H1 (cell line): ENCODE data around the gene PIGBOS1. TPM values are rescaled to one million over a fixed set of nuclear protein-coding genes. Genes with fewer than 3 reads are reported as not detected.

Experiments
- CTCF ChIA-PET: fragments of 300-600 bp; sonication (Branson Sonifier 250); formaldehyde crosslinking; loops from one replicate; lab custom pipeline; 2021; ENCODE audit not compliant: partially characterized antibody; lab: Charles Lee
- POLR2A ChIA-PET: fragments of 300-600 bp; sonication (Branson Sonifier 250); formaldehyde crosslinking; loops from one replicate; lab custom pipeline; 2021; ENCODE audit warnings: inconsistent platforms; ENCODE audit not compliant: partially characterized antibody; lab: Charles Lee
- DNase-seq, 2 experiments: peaks; one replicate each; pipeline versions ENCODE4 v3.0.0 to v3.0.0-alpha.2; 2010 to 2022; ENCODE audit warnings: low spot score in 2 of 2, low read depth in 1 of 2, mixed read lengths in 1 of 2
- FAIRE-seq: peaks from 2 replicates; lab custom pipeline; 2011; peaks lifted over from hg19 to GRCh38; lab: Jason Lieb, UNC
- H2AFZ ChIP-seq: 2 replicates; pipeline ENCODE4 v1.8.1; 2012; ENCODE audit warnings: low read length, inconsistent platforms
- H2AK5ac ChIP-seq: 2 replicates; pipeline ENCODE4 v1.6.1; 2013; ENCODE audit warnings: low read depth, low read length
- H2BK120ac ChIP-seq: replicated peaks from 2 replicates; pipeline ENCODE3; 2013; ENCODE audit warnings: low read depth, low read length, inconsistent platforms
- H2BK12ac ChIP-seq: 2 replicates; pipeline ENCODE4 v1.6.1; 2013; ENCODE audit warnings: low read depth, low read length
- H2BK15ac ChIP-seq: 2 replicates; pipeline ENCODE4 v1.6.1; 2013; ENCODE audit warnings: low read length
- H2BK20ac ChIP-seq: 2 replicates; pipeline ENCODE4 v1.6.1; 2013; ENCODE audit warnings: low read length
- H2BK5ac ChIP-seq: 2 replicates; pipeline ENCODE4 v1.6.1; 2013; ENCODE audit warnings: low read depth, low read length
- H3K14ac ChIP-seq: 2 replicates; pipeline ENCODE4 v1.6.1; 2013; ENCODE audit warnings: inconsistent platforms; ENCODE audit not compliant: insufficient read length
- H3K18ac ChIP-seq: 2 replicates; pipeline ENCODE4 v1.6.1; 2013; ENCODE audit warnings: low read length; ENCODE audit errors: extremely low read depth
- H3K23ac ChIP-seq: 2 replicates; pipeline ENCODE4 v1.6.1; 2013; ENCODE audit warnings: inconsistent platforms; ENCODE audit not compliant: insufficient read length
- H3K23me2 ChIP-seq: 2 replicates; pipeline ENCODE4 v1.6.1; 2013; ENCODE audit warnings: low read depth, low read length
- H3K27ac ChIP-seq: 2 replicates; pipeline ENCODE4 v1.6.1; 2011; ENCODE audit warnings: low read depth, low read length, inconsistent platforms
- H3K27me3 ChIP-seq, 4 experiments: replicated peaks in 1 of 4; 1 replicate in 1 of 4; 2 replicates in 3 of 4; pipeline versions ENCODE4 v1.6.1 to v1.8.1; 2011 to 2013; ENCODE audit warnings: low read length in 3 of 4, mild to moderate bottlenecking in 3 of 4, inconsistent platforms in 2 of 4, mixed read lengths in 2 of 4, moderate library complexity in 1 of 4; ENCODE audit not compliant: control insufficient read depth in 3 of 4, insufficient read depth in 3 of 4; ENCODE audit errors: extremely low read depth in 1 of 4
- H3K36me3 ChIP-seq, 4 experiments: 2 replicates each; pipeline versions ENCODE4 v1.6.1 to v1.8.1; 2011 to 2013; ENCODE audit warnings: mild to moderate bottlenecking in 4 of 4, low read length in 3 of 4, moderate library complexity in 2 of 4, control low read depth in 1 of 4, inconsistent platforms in 1 of 4; ENCODE audit not compliant: insufficient read depth in 4 of 4, control insufficient read depth in 2 of 4
- H3K4ac ChIP-seq: replicated peaks from 2 replicates; pipeline ENCODE3; 2013; ENCODE audit warnings: low read length, low read depth, mixed read lengths, inconsistent platforms; ENCODE audit not compliant: insufficient read length
- H3K4me1 ChIP-seq, 4 experiments: replicated peaks in 1 of 4; 1 replicate in 1 of 4; 2 replicates in 3 of 4; pipeline versions ENCODE4 v1.6.1 to v1.8.1; 2011 to 2013; ENCODE audit warnings: low read length in 3 of 4, inconsistent platforms in 2 of 4, mixed read lengths in 1 of 4; ENCODE audit not compliant: insufficient read depth in 4 of 4, control insufficient read depth in 3 of 4
- H3K4me2 ChIP-seq, 2 experiments: 2 replicates each; pipeline versions ENCODE4 v1.6.1 to v1.8.1; 2011 to 2013; ENCODE audit warnings: low read depth in 2 of 2, low read length in 2 of 2, control low read depth in 1 of 2, inconsistent platforms in 1 of 2, mild to moderate bottlenecking in 1 of 2; ENCODE audit not compliant: insufficient read depth in 1 of 2
- H3K4me3 ChIP-seq, 4 experiments: fragments of 200-600, 300-600 bp in 1 of 4; sonication (generic), shearing (Covaris generic), sonication (Bioruptor Twin) in 1 of 4; 2 replicates each; pipeline versions ENCODE4 v1.5.1 to v1.8.1; 2011 to 2016; ENCODE audit warnings: low read length in 4 of 4, low read depth in 3 of 4, control low read depth in 2 of 4, inconsistent platforms in 2 of 4, mild to moderate bottlenecking in 2 of 4, mixed read lengths in 1 of 4, moderate library complexity in 1 of 4; ENCODE audit not compliant: insufficient read depth in 2 of 4; ENCODE audit errors: extremely low read depth in 1 of 4
- H3K56ac ChIP-seq: replicated peaks from 2 replicates; pipeline ENCODE3; 2013; ENCODE audit warnings: low read depth, mild to moderate bottlenecking, mixed read lengths, low read length, inconsistent platforms; ENCODE audit not compliant: insufficient read length
- H3K79me1 ChIP-seq: 2 replicates; pipeline ENCODE4 v1.6.1; 2013; ENCODE audit warnings: low read depth, low read length, control low read depth
- H3K79me2 ChIP-seq, 2 experiments: 2 replicates each; pipeline versions ENCODE4 v1.6.1 to v1.8.1; 2012 to 2013; ENCODE audit warnings: low read length in 2 of 2, mild to moderate bottlenecking in 2 of 2, inconsistent platforms in 1 of 2; ENCODE audit not compliant: insufficient read depth in 2 of 2, control insufficient read depth in 1 of 2
- H3K9ac ChIP-seq, 4 experiments: replicated peaks in 1 of 4; 1 replicate in 1 of 4; 2 replicates in 3 of 4; pipeline versions ENCODE4 v1.6.1 to v1.8.1; 2011 to 2013; ENCODE audit warnings: low read depth in 3 of 4, low read length in 3 of 4, control low read depth in 2 of 4, mild to moderate bottlenecking in 2 of 4, moderate library complexity in 2 of 4, inconsistent platforms in 1 of 4; ENCODE audit errors: extremely low read depth in 1 of 4
- H3K9me3 ChIP-seq, 2 experiments: 2 replicates each; pipeline versions ENCODE4 v1.6.1 to v1.8.1; 2012 to 2013; ENCODE audit warnings: mild to moderate bottlenecking in 2 of 2, moderate library complexity in 2 of 2, control low read depth in 1 of 2, inconsistent platforms in 1 of 2, low read depth in 1 of 2, low read length in 1 of 2, mixed read lengths in 1 of 2; ENCODE audit not compliant: insufficient read depth in 2 of 2
- H4K20me1 ChIP-seq, 2 experiments: replicated peaks in 1 of 2; 2 replicates each; pipeline versions ENCODE3 to v1.8.1; 2011 to 2013; ENCODE audit warnings: inconsistent platforms in 2 of 2, low read length in 2 of 2, mild to moderate bottlenecking in 1 of 2; ENCODE audit not compliant: insufficient read depth in 2 of 2, control insufficient read depth in 1 of 2
- H4K5ac ChIP-seq: 2 replicates; pipeline ENCODE4 v1.6.1; 2013; ENCODE audit warnings: low read length, low read depth, mixed read lengths, inconsistent platforms; ENCODE audit not compliant: insufficient read length
- H4K8ac ChIP-seq: 2 replicates; pipeline ENCODE4 v1.8.0; 2013; ENCODE audit warnings: mild to moderate bottlenecking, moderate library complexity, low read length, inconsistent platforms; ENCODE audit not compliant: insufficient read depth; ENCODE audit errors: extremely low read depth
- H4K91ac ChIP-seq: replicated peaks from 2 replicates; pipeline ENCODE3; 2013; ENCODE audit warnings: low read length, mixed read lengths, inconsistent platforms; ENCODE audit not compliant: insufficient read length
- BRCA1 ChIP-seq: IDR thresholded peaks from 2 replicates; pipeline ENCODE4 v1.6.1; 2012; ENCODE audit warnings: low read depth, low read length, improper control_type of control experiment
- CBX5 ChIP-seq: fragments of 300-800, 300-1000 bp; sonication (generic); IDR thresholded peaks from 2 replicates; pipeline ENCODE4 v1.7.1; 2016; ENCODE audit warnings: antibody characterized with exemption, low read length, low read depth
- JUN ChIP-seq: IDR thresholded peaks from 2 replicates; pipeline ENCODE4 v1.6.1; 2011; ENCODE audit warnings: low read depth, mild to moderate bottlenecking, improper control_type of control experiment, low read length
- JUND ChIP-seq: IDR thresholded peaks from 2 replicates; pipeline ENCODE4 v1.6.1; 2011; ENCODE audit warnings: mild to moderate bottlenecking, improper control_type of control experiment, low read length
- KDM1A ChIP-seq: fragments of 200-600, 300-600 bp; sonication (generic); IDR thresholded peaks from 2 replicates; pipeline ENCODE4 v1.7.1; 2016; ENCODE audit warnings: mild to moderate bottlenecking, low read length, borderline replicate concordance
- NANOG ChIP-seq: IDR thresholded peaks from 2 replicates; pipeline ENCODE4 v1.6.1; 2011; ENCODE audit warnings: low read length, low read depth, mild to moderate bottlenecking, inconsistent platforms; ENCODE audit not compliant: insufficient read depth, poor library complexity, severe bottlenecking
- NRF1 ChIP-seq: IDR thresholded peaks from 2 replicates; pipeline ENCODE4 v1.6.1; 2011; ENCODE audit warnings: mild to moderate bottlenecking, low read depth, low read length, improper control_type of control experiment
- POLR2A ChIP-seq, 2 experiments: IDR thresholded peaks; 1 replicate in 1 of 2; 2 replicates in 1 of 2; pipeline ENCODE4 v1.6.1; 2011; ENCODE audit warnings: low read depth in 2 of 2, low read length in 2 of 2, mild to moderate bottlenecking in 2 of 2; ENCODE audit errors: control extremely low read depth in 1 of 2
- POU5F1 ChIP-seq: IDR thresholded peaks from 2 replicates; pipeline ENCODE4 v1.6.1; 2011; ENCODE audit warnings: low read depth, mild to moderate bottlenecking, low read length, moderate library complexity
- RAD21 ChIP-seq, 2 experiments: IDR thresholded peaks in 1 of 2; conservative IDR thresholded peaks in 1 of 2; 2 replicates each; pipeline ENCODE4 v1.6.1; 2011; ENCODE audit warnings: low read depth in 2 of 2, low read length in 2 of 2, improper control_type of control experiment in 1 of 2, inconsistent platforms in 1 of 2, mild to moderate bottlenecking in 1 of 2, moderate library complexity in 1 of 2
- RNF2 ChIP-seq: fragments of 200-900, 300-1000 bp; sonication (generic); IDR thresholded peaks from 2 replicates; pipeline ENCODE4 v1.7.1; 2016; ENCODE audit warnings: borderline replicate concordance, low read depth, mild to moderate bottlenecking, antibody characterized with exemption, low read length; ENCODE audit not compliant: poor library complexity, severe bottlenecking; ENCODE audit errors: missing control alignments
- SP2 ChIP-seq: IDR thresholded peaks from 2 replicates; pipeline ENCODE4 v1.6.1; 2012; ENCODE audit warnings: mild to moderate bottlenecking, low read length, inconsistent platforms
- SUZ12 ChIP-seq: fragments of 200-600 bp; sonication (generic); IDR thresholded peaks from 2 replicates; pipeline ENCODE4 v1.6.1; 2012; ENCODE audit warnings: mild to moderate bottlenecking, inconsistent platforms, low read length, moderate library complexity, mixed read lengths
- YY1 ChIP-seq: IDR thresholded peaks from 2 replicates; pipeline ENCODE4 v1.6.1; 2011; ENCODE audit warnings: low read depth, mild to moderate bottlenecking, low read length
- WGBS, 2 experiments: shearing (Covaris generic) in 1 of 2; methylation state at CpG; one replicate each; pipeline versions ENCODE4 v1.1.6 to v1.1.7; 2013 to 2015; ENCODE audit warnings: low lambda C conversion rate in 2 of 2, mixed read lengths in 2 of 2, inconsistent platforms in 1 of 2, low coverage in 1 of 2, missing lambda C conversion rate in 1 of 2; ENCODE audit not compliant: insufficient replicate concordance in 2 of 2, insufficient coverage in 1 of 2, insufficient read length in 1 of 2; ENCODE audit errors: extremely low coverage in 1 of 2, missing lambda C conversion rate in 1 of 2; 5-methylcytosine and 5-hydroxymethylcytosine counted together
- polyA plus RNA-seq, 7 experiments: library from polyadenylated mRNA; depleted of rRNA in 3 of 7; stranded (reverse) in 5 of 7; unstranded in 2 of 7; fragments of >200 nt in 5 of 7; fragments of 200-250 nt in 2 of 7; gene quantifications; 1 replicate in 5 of 7; 2 replicates in 1 of 7; 4 replicates in 1 of 7; pipeline versions ENCODE4 v1.2.1 to v1.2.3, GENCODE V29; 2011 to 2013; ENCODE audit warnings: missing spikeins in 2 of 7, mixed read lengths in 2 of 7
- total RNA-seq: library from RNA; stranded (reverse); fragmentation: NEBNext Ultra II Directional; extraction: Animal tissue kit (Norgen Biotek cat#: 25700); gene quantifications from 2 replicates; pipeline ENCODE4 v1.2.1, GENCODE V29; 2021
- TF ChIP-seq, protein P1 (sequence below): IDR thresholded peaks from 2 replicates; pipeline ENCODE4 v1.6.1; 2012; ENCODE audit warnings: inconsistent platforms

PIGBOS1 gene
- total and polyA plus RNA-seq, 2 of the 8 experiments (the other 6 are each of a cell fraction or from before 2014, with no cell fraction given), result 7.8 to 16.7 TPM

DNA sequence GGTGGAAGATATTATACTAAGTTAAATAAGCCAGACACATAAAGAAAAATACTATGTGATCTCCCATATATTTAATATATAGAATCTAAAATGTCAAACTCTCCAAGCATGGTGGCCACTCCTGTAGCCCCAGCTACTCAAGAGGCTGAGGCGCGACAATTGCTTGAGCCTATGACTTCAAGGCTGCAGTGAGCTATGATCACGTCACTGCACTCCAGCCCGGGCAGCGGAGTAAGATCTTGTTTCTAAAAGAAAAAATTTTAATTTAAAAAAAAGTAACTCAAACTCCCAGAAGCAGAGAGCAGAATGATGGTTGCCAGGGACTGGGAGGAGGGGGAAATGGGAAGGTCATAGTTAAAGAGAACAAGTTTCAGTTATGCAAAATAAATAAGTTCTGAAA lies 42.6 kb downstream of the PIGBOS1 start:
- no peak overlapping the region for H2AFZ ChIP-seq

More for the DNA sequence above, 42.6 kb downstream of the PIGBOS1 start:
- Histone ChIP-seq H3K14ac (no peak overlapping the region), H3K23me2 (no peaks in the 10 kb centered on the region), H4K5ac (no peak overlapping the region), H2BK20ac (no peak overlapping the region), H2BK12ac (no peak overlapping the region), H2AK5ac (no peak overlapping the region), H2BK120ac (no peak overlapping the region), H3K4ac (no peak overlapping the region), H3K18ac (no peak overlapping the region), H3K36me3 (no peaks in the 10 kb centered on the region), H3K4me2 (no peak overlapping the region), H4K91ac (no peak overlapping the region), H3K9me3 (no peaks in the 10 kb centered on the region; a peak in 1 of 4 replicates), H3K27ac (no peak overlapping the region), H3K4me3 (no peak overlapping the region), H3K56ac (no peak overlapping the region), H3K79me1 (no peaks in the 10 kb centered on the region), H3K23ac (no peak overlapping the region), H3K9ac (no peak overlapping the region), H3K4me1 (no peaks in the 10 kb centered on the region), H2BK15ac (no peak overlapping the region), H4K8ac (no peak overlapping the region), H3K79me2 (no peaks in the 10 kb centered on the region), H2BK5ac (no peak overlapping the region), H4K20me1 (no peaks in the 10 kb centered on the region), H3K27me3 (no peaks in the 10 kb centered on the region)
- ChIA-PET CTCF (interaction anchor here (0.8 to 1.2 kb wide), 2 partner anchors 49 to 373 kb away, joined by 3 read pairs; no protein-coding TSS in a partner anchor), POLR2A (no interaction called here)
- no peak for DNase-seq
- 95% methylated on average over 5 of the region's 5 CpGs; no CpG with 5 or more reads in 1 of the 2 experiments for WGBS, 2 experiments
- no peak for FAIRE-seq
- no peak for TF ChIP-seq RAD21 (IDR thresholded peaks at IDR 0.05 in 1 of 2, conservative IDR thresholded peaks at IDR 0.05 in 1 of 2; ENCODE audit: low read depth in 2 of 2, low read length in 2 of 2)
- TF ChIP-seq, protein P1, sequence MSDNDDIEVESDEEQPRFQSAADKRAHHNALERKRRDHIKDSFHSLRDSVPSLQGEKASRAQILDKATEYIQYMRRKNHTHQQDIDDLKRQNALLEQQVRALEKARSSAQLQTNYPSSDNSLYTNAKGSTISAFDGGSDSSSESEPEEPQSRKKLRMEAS, result no peak
- no peak for TF ChIP-seq POU5F1
- no peak for TF ChIP-seq KDM1A
- TF ChIP-seq NANOG, result no peak
- no peak for TF ChIP-seq JUN
- no peak for TF ChIP-seq NRF1
- no peak for TF ChIP-seq SP2
- no peak for TF ChIP-seq BRCA1
- no peak for TF ChIP-seq SUZ12
- no peak for TF ChIP-seq YY1
- no peak for TF ChIP-seq RNF2
- no peak for TF ChIP-seq POLR2A (IDR thresholded peaks at IDR 0.05; ENCODE audit: control extremely low read depth in 1 of 2, low read depth in 2 of 2, low read length in 2 of 2)
- TF ChIP-seq CBX5, result no peak
- TF ChIP-seq JUND, result no peak
